Measurements from ENCODE around the gene JOSD2. TPM values are rescaled to one million over a fixed set of nuclear protein-coding genes. Genes with fewer than 3 reads are reported as not detected.
A peak's percentile ranks its signal among the peaks of the same experiment; 100 is the strongest.

Gene JOSD2
- total RNA-seq, 6 donors from 2014 or later, result 22.6 to 59.2 (median 40.1) TPM

- Histone ChIP-seq H3K9me3 (no peaks in the 10 kb centered on the region), H3K27ac (no peak overlapping the region), H3K36me3 (no peaks in the 10 kb centered on the region), H3K4me1 (peaks cover 0 to 11% (median 9%) of the 10 kb centered on the region in 4 donors), H3K4me3 (no peak overlapping the region), H3K27me3 (no peaks in the 10 kb centered on the region)
- WGBS, 2 donors, result 48 to 62% methylated on average over 24 to 26 of the region's 26 CpGs
- no peak for TF ChIP-seq EP300 (IDR thresholded peaks at IDR 0.05)
- TF ChIP-seq POLR2AphosphoS5 (IDR thresholded peaks at IDR 0.05), result no peak
- TF ChIP-seq CTCF (IDR thresholded peaks at IDR 0.05), result no peak
- TF ChIP-seq POLR2A (IDR thresholded peaks at IDR 0.05), result no peak
- no peak for DNase-seq
- ATAC-seq (ENCODE audit: low FRiP score in 2 of 2), result no peak
Observed at GRCh38 chr19:50490991-50491472, 20.0 kb downstream of the JOSD2 start.

GRCh38 chr19:50490411-50490811 is 20.6 kb downstream of the JOSD2 start:
- H3K27ac ChIP-seq, result no peak overlapping the region
- TF ChIP-seq CTCF (IDR thresholded peaks at IDR 0.05) (no peak), POLR2AphosphoS5 (IDR thresholded peaks at IDR 0.05) (no peak), POLR2A (IDR thresholded peaks at IDR 0.05) (no peak), EP300 (IDR thresholded peaks at IDR 0.05) (no peak)
- DNase-seq (no peak), ATAC-seq (ENCODE audit: low FRiP score in 2 of 2) (no peak)
- H3K9me3 ChIP-seq, result no peaks in the 10 kb centered on the region
- H3K27me3 ChIP-seq, result no peaks in the 10 kb centered on the region
- 95 to 96% methylated on average over 18 of the region's 18 CpGs for WGBS, 2 donors
- H3K36me3 ChIP-seq, result peaks cover 0 to under 1% (median 0%) of the 10 kb centered on the region in 4 donors
- no peak overlapping the region for H3K4me3 ChIP-seq
- H3K4me1 ChIP-seq, result peaks cover 0 to 11% (median 9%) of the 10 kb centered on the region in 4 donors

GRCh38 chr19:50489461-50490011 is 21.5 kb downstream of the JOSD2 start:
- Histone ChIP-seq H3K36me3 (peaks cover 0 to 5% (median under 1%) of the 10 kb centered on the region in 4 donors), H3K27ac (no peak overlapping the region), H3K4me1 (peaks cover 0 to 11% (median 9%) of the 10 kb centered on the region in 4 donors), H3K4me3 (no peak overlapping the region), H3K27me3 (no peaks in the 10 kb centered on the region), H3K9me3 (no peaks in the 10 kb centered on the region)
- TF ChIP-seq EP300 (IDR thresholded peaks at IDR 0.05), result no peak
- no peak for TF ChIP-seq CTCF (IDR thresholded peaks at IDR 0.05)
- TF ChIP-seq POLR2A (IDR thresholded peaks at IDR 0.05), result no peak
- TF ChIP-seq POLR2AphosphoS5 (IDR thresholded peaks at IDR 0.05), result no peak
- WGBS, 2 donors, result 45 to 61% methylated on average over 24 of the region's 24 CpGs
- peak in 1 of 2 donors; percentile 20 for ATAC-seq (ENCODE audit: low FRiP score in 2 of 2)
- DNase-seq, result no peak

GRCh38 chr19:50488389-50489194 is 22.4 kb downstream of the JOSD2 start:
- Histone ChIP-seq H3K27ac (peak overlapping the region in 1 of 4 donors; percentile 21), H3K27me3 (no peaks in the 10 kb centered on the region), H3K4me3 (no peak overlapping the region), H3K36me3 (peaks cover 0 to 11% (median 4%) of the 10 kb centered on the region in 4 donors), H3K4me1 (peaks cover 0 to 11% (median 9%) of the 10 kb centered on the region in 4 donors), H3K9me3 (no peaks in the 10 kb centered on the region)
- TF ChIP-seq POLR2A (IDR thresholded peaks at IDR 0.05), result no peak
- no peak for TF ChIP-seq EP300 (IDR thresholded peaks at IDR 0.05)
- no peak for TF ChIP-seq POLR2AphosphoS5 (IDR thresholded peaks at IDR 0.05)
- TF ChIP-seq CTCF (IDR thresholded peaks at IDR 0.05), result no peak
- DNase-seq, result no peak
- peak in 1 of 2 donors; percentile 34 for ATAC-seq (ENCODE audit: low FRiP score in 2 of 2)
- WGBS, 2 donors, result 20% methylated on average over 13 of the region's 13 CpGs
